ENCODE data around the gene CRKL.
"Not testable (repeated sequence)": the region's sequence is repeated elsewhere in the genome, so short reads cannot be mapped to it uniquely, and the experiment has no call there.

The CRKL gene

GRCh38 chr22:20935049-20935448, 17.8 kb downstream of the CRKL start:
- DNase-seq, result not testable (repeated sequence)

GRCh38 chr22:20935780-20936539, 18.8 kb downstream of the CRKL start:
- DNase-seq, result not testable (repeated sequence)

GRCh38 chr22:20937031-20937793, 20.0 kb downstream of the CRKL start:
- DNase-seq, result no peak

GRCh38 chr22:20937794-20938671, 20.8 kb downstream of the CRKL start:
- DNase-seq, result no peak

- not testable (repeated sequence) for DNase-seq
Observed at GRCh38 chr22:20939457-20940185, 22.4 kb downstream of the CRKL start.

- DNase-seq, result peak; percentile 74 to 86
Observed at GRCh38 chr22:20940186-20940651, 23.0 kb downstream of the CRKL start.

- no peak for DNase-seq
Observed at GRCh38 chr22:20940904-20941385, 23.7 kb downstream of the CRKL start.

GRCh38 chr22:20942203-20942902, 25.1 kb downstream of the CRKL start:
- not testable (repeated sequence) for DNase-seq

- DNase-seq, result no peak
Observed at GRCh38 chr22:20943104-20943933, 26.1 kb downstream of the CRKL start.

- no peak for DNase-seq
Observed at GRCh38 chr22:20944042-20944441, 26.8 kb downstream of the CRKL start.

- no peak for DNase-seq
Observed at GRCh38 chr22:20945578-20945934, 28.3 kb downstream of the CRKL start.

- no peak for DNase-seq
Observed at GRCh38 chr22:20946080-20946986, 29.1 kb downstream of the CRKL start.

GRCh38 chr22:20946991-20947390, 29.8 kb downstream of the CRKL start:
- DNase-seq, result no peak

- no peak for DNase-seq
Observed at GRCh38 chr22:20948450-20948849, 31.2 kb downstream of the CRKL start.

GRCh38 chr22:20948989-20949388, 31.8 kb downstream of the CRKL start:
- no peak for DNase-seq

- DNase-seq, result no peak
Observed at GRCh38 chr22:20949698-20950183, 32.5 kb downstream of the CRKL start.

- no peak for DNase-seq
Observed at GRCh38 chr22:20951151-20951931, 34.1 kb downstream of the CRKL start.

GRCh38 chr22:20951932-20952380, 34.7 kb downstream of the CRKL start:
- no peak for DNase-seq

Measured in NCI-H446 (cell line).